HCT116 (cell line): Measurements from ENCODE around the gene SKAP1. TPM values are rescaled to one million over a fixed set of nuclear protein-coding genes. Genes with fewer than 3 reads are reported as not detected.
"Not testable (repeated sequence)": the region's sequence is repeated elsewhere in the genome, so short reads cannot be mapped to it uniquely, and the experiment has no call there.

ENCODE experiments used
- ATAC-seq: fragments of 200-7000 bp; cut with Tn5 transposase; 2 replicates; pipeline ENCODE4 v1.9.1; 2020; ENCODE audit warnings: mild to moderate bottlenecking, moderate library complexity
- BruUV-seq: library from RNA; stranded (reverse); fragments of 400-500 nt; replicated peaks from 2 replicates; lab custom pipeline; 2021; lab: Mats Ljungman, UMichigan
- CTCF ChIA-PET: fragments of 300-600 bp; sonication (Branson Sonifier 250); formaldehyde crosslinking; loops from one replicate; lab custom pipeline; 2021; ENCODE audit warnings: antibody characterized with exemption; lab: Charles Lee
- POLR2A ChIA-PET: fragments of 300-600, 350-600 bp; sonication (Branson Sonifier 250); formaldehyde crosslinking; loops from one replicate; lab custom pipeline; 2021; ENCODE audit warnings: antibody characterized with exemption; lab: Charles Lee
- RAD21 ChIA-PET, 2 experiments: fragments of 300-600 bp; sonication (Branson Sonifier 250); formaldehyde crosslinking; loops; one replicate each; lab custom pipeline; 2023; ENCODE audit warnings: low total read pairs in 2 of 2; ENCODE audit not compliant: uncharacterized antibody in 2 of 2, unreplicated experiment in 2 of 2, low non-redundant PET in 1 of 2; lab: Charles Lee
- DNase-seq: peaks from one replicate; pipeline ENCODE4 v3.0.0-alpha.2; 2010; ENCODE audit warnings: low read depth, low spot score
- H2AFZ ChIP-seq: fragments of 200-600 bp; shearing (Covaris generic), sonication (generic); 2 replicates; pipeline ENCODE4 v1.6.1; 2017; ENCODE audit warnings: low read depth, mixed run types, mixed read lengths, antibody characterized with exemption, low read length; ENCODE audit not compliant: poor library complexity, severe bottlenecking
- H3K27ac ChIP-seq: 2 replicates; pipeline ENCODE4 v1.5.1; 2012; ENCODE audit warnings: low read depth, low read length
- H3K27me3 ChIP-seq: fragments of 200-600 bp; sonication (generic); 2 replicates; pipeline ENCODE4 v1.6.1; 2016; ENCODE audit warnings: mixed run types, low read length, mixed read lengths; ENCODE audit not compliant: insufficient read depth
- H3K36me3 ChIP-seq, 2 experiments: fragments of 200-500 bp in 1 of 2; fragments of 200-600 bp in 1 of 2; sonication (Bioruptor generic) in 1 of 2; sonication (generic) in 1 of 2; 2 replicates each; pipeline versions ENCODE4 v1.5.1 to v1.6.1; 2014 to 2016; ENCODE audit warnings: low read length in 2 of 2, inconsistent platforms in 1 of 2, mixed read lengths in 1 of 2, mixed run types in 1 of 2; ENCODE audit not compliant: insufficient read depth in 2 of 2, control insufficient read depth in 1 of 2
- H3K4me1 ChIP-seq, 2 experiments: fragments of 200-600 bp in 1 of 2; sonication (generic) in 1 of 2; 2 replicates each; pipeline versions ENCODE4 v1.5.1 to v1.6.1; 2012 to 2017; ENCODE audit warnings: low read length in 2 of 2, inconsistent platforms in 1 of 2, mild to moderate bottlenecking in 1 of 2, mixed read lengths in 1 of 2, mixed run types in 1 of 2, moderate library complexity in 1 of 2; ENCODE audit not compliant: insufficient read depth in 2 of 2, control insufficient read depth in 1 of 2
- H3K4me2 ChIP-seq: fragments of 200-600 bp; sonication (generic); 2 replicates; pipeline ENCODE4 v1.6.1; 2017; ENCODE audit warnings: mixed run types, low read length, mixed read lengths
- H3K4me3 ChIP-seq, 2 experiments: fragments of 200-600 bp in 1 of 2; sonication (generic) in 1 of 2; replicated peaks in 1 of 2; 2 replicates each; pipeline ENCODE4 v1.5.1; 2011 to 2016; ENCODE audit warnings: low read length in 2 of 2, control low read depth in 1 of 2, low read depth in 1 of 2, mild to moderate bottlenecking in 1 of 2, mixed read lengths in 1 of 2, mixed run types in 1 of 2
- H3K79me2 ChIP-seq: fragments of 200-600 bp; sonication (generic); 2 replicates; pipeline ENCODE4 v1.6.1; 2017; ENCODE audit warnings: mild to moderate bottlenecking, mixed run types, low read length, moderate library complexity, mixed read lengths; ENCODE audit not compliant: insufficient read depth
- H3K9ac ChIP-seq: fragments of 200-600 bp; sonication (generic); 2 replicates; pipeline ENCODE4 v1.6.1; 2016; ENCODE audit warnings: low read length, mixed read lengths
- H3K9me2 ChIP-seq: fragments of 200-600 bp; sonication (generic), shearing (Covaris generic); 2 replicates; pipeline ENCODE4 v1.6.1; 2017; ENCODE audit warnings: mixed run types, mild to moderate bottlenecking, moderate library complexity; ENCODE audit not compliant: insufficient read depth
- H3K9me3 ChIP-seq, 2 experiments: fragments of 200-500 bp in 1 of 2; fragments of 200-600 bp in 1 of 2; sonication (Bioruptor generic) in 1 of 2; sonication (generic) in 1 of 2; 2 replicates each; pipeline ENCODE4 v1.6.1; 2014 to 2017; ENCODE audit warnings: low read length in 2 of 2, mixed read lengths in 2 of 2, inconsistent platforms in 1 of 2, low read depth in 1 of 2, mild to moderate bottlenecking in 1 of 2, mixed run types in 1 of 2, moderate library complexity in 1 of 2; ENCODE audit not compliant: control insufficient read depth in 1 of 2, insufficient read depth in 1 of 2
- H4K20me1 ChIP-seq: fragments of 200-600 bp; sonication (generic), shearing (Covaris generic); 2 replicates; pipeline ENCODE4 v1.6.1; 2017; ENCODE audit warnings: mixed run types, mild to moderate bottlenecking, moderate library complexity; ENCODE audit not compliant: insufficient read depth
- CBX3 ChIP-seq: IDR thresholded peaks from 2 replicates; pipeline ENCODE4 v1.6.1; 2012; ENCODE audit warnings: low read depth
- ELF1 ChIP-seq: IDR thresholded peaks from 2 replicates; pipeline ENCODE4 v1.6.1; 2012; ENCODE audit warnings: low read depth, borderline replicate concordance
- JUND ChIP-seq: IDR thresholded peaks from 2 replicates; pipeline ENCODE4 v1.6.1; 2012
- MAX ChIP-seq: IDR thresholded peaks from 2 replicates; pipeline ENCODE4 v1.6.1; 2012
- RAD21 ChIP-seq: IDR thresholded peaks from 2 replicates; pipeline ENCODE4 v1.6.1; 2012; ENCODE audit warnings: low read depth, mild to moderate bottlenecking
- REST ChIP-seq: IDR thresholded peaks from 2 replicates; pipeline ENCODE4 v1.6.1; 2012; ENCODE audit warnings: low read depth
- SIN3A ChIP-seq: IDR thresholded peaks from 2 replicates; pipeline ENCODE4 v1.6.1; 2012; ENCODE audit warnings: low read depth
- SRF ChIP-seq: IDR thresholded peaks from 2 replicates; pipeline ENCODE4 v1.6.1; 2012; ENCODE audit warnings: low read depth
- TCF7L2 ChIP-seq: IDR thresholded peaks from 2 replicates; pipeline ENCODE4 v1.7.0; 2011; ENCODE audit warnings: borderline replicate concordance, inconsistent platforms; ENCODE audit not compliant: insufficient read depth, insufficient read length; ENCODE audit errors: extremely low read depth
- YY1 ChIP-seq: IDR thresholded peaks from 2 replicates; pipeline ENCODE4 v1.6.1; 2011; ENCODE audit warnings: low read length, low read depth, moderate library complexity, mild to moderate bottlenecking; ENCODE audit not compliant: insufficient replicate concordance; ENCODE audit errors: extremely low read depth
- ZBTB33 ChIP-seq: IDR thresholded peaks from 2 replicates; pipeline ENCODE4 v1.6.1; 2011; ENCODE audit warnings: mild to moderate bottlenecking, low read length, moderate library complexity; ENCODE audit not compliant: insufficient replicate concordance; ENCODE audit errors: extremely low read depth
- intact Hi-C: fragments of 100-400 bp; cut with micrococcal nuclease; formaldehyde crosslinking; loops from 2 replicates; pipeline ENCODE4 v1.10.0; 2022
- total RNA-seq: library from RNA; stranded (reverse); gene quantifications from one replicate; pipeline ENCODE4 v1.2.1, GENCODE V29; 2021; ENCODE audit not compliant: unreplicated experiment

SKAP1 gene
- total RNA-seq, 1 experiment from 2014 or later, result 12.4 TPM

GRCh38 chr17:48245465-48246033 lies 184.5 kb downstream of the SKAP1 start:
- H3K9me3 ChIP-seq, H3K27me3 ChIP-seq, H3K79me2 ChIP-seq, DNase-seq, intact Hi-C loops, BruUV-seq, H3K36me3 ChIP-seq, H3K9me2 ChIP-seq, H4K20me1 ChIP-seq, RAD21 ChIA-PET, H2AFZ ChIP-seq, ATAC-seq, H3K4me3 ChIP-seq: not testable (repeated sequence)
- POLR2A ChIA-PET, result interaction anchor here (0.6 to 1.7 kb wide), 5 partner anchors 9 to 47 kb away, joined by 3 to 5 read pairs (median 3); no protein-coding TSS in a partner anchor
- Histone ChIP-seq H3K9ac (peak overlapping the region; percentile 40), H3K4me2 (peak overlapping the region; percentile 59), H3K27ac (peak overlapping the region; percentile 75), H3K4me1 (peaks cover 58 to 76% of the 10 kb centered on the region in 2 experiments)
- TF ChIP-seq MAX, result 0 out of 2 replicates have a peak, but pooled peaks have one; percentile 25
- CTCF ChIA-PET, result interaction anchor here (1.0 to 22.1 kb wide), 5 partner anchors 12 to 63 kb away, joined by 3 to 336 read pairs (median 5); no protein-coding TSS in a partner anchor

- DNase-seq (no peak), ATAC-seq (no peak; the same call in 1 of the 2 replicates)
- ChIA-PET CTCF (interaction anchor here (1.0 to 22.1 kb wide), 5 partner anchors 13 to 63 kb away, joined by 3 to 336 read pairs (median 5); no protein-coding TSS in a partner anchor), RAD21 (interaction anchor here in 1 of 2 experiments (0.6 to 1.8 kb wide), 2 partner anchors 21 to 29 kb away, joined by 4 to 5 read pairs; no protein-coding TSS in a partner anchor), POLR2A (interaction anchor here (1.0 to 1.7 kb wide), 8 partner anchors 9 to 342 kb away, joined by 3 to 7 read pairs (median 3); no protein-coding TSS in a partner anchor)
- peak overlapping the region; percentile 42 for H2AFZ ChIP-seq
- peak overlapping the region; percentile 59 for H3K4me2 ChIP-seq
- no peaks in the 10 kb centered on the region for H4K20me1 ChIP-seq
- BruUV-seq, result TSS peak; percentile 57
- H3K27me3 ChIP-seq, result no peaks in the 10 kb centered on the region
- H3K27ac ChIP-seq, result peak overlapping the region; percentile 75
- H3K79me2 ChIP-seq, result no peaks in the 10 kb centered on the region; the same call in 1 of the 2 replicates
- H3K9me2 ChIP-seq, result no peaks in the 10 kb centered on the region
- no peaks in the 10 kb centered on the region for H3K36me3 ChIP-seq
- H3K4me1 ChIP-seq, result peaks cover 65 to 83% of the 10 kb centered on the region in 2 experiments
- peak overlapping the region; percentile 2 to 5; a peak in 2 of 4 replicates for H3K4me3 ChIP-seq
- H3K9ac ChIP-seq, result peak overlapping the region; percentile 40
- no peaks in the 10 kb centered on the region for H3K9me3 ChIP-seq
- intact Hi-C loops, result no loop called here
- TF ChIP-seq ZBTB33 (no peak), SRF (no peak), MAX (no peak), YY1 (no peak), TCF7L2 (no peak), ELF1 (no peak), CBX3 (no peak; the same call in none of the 2 replicates), RAD21 (no peak), SIN3A (no peak), REST (no peak), JUND (no peak)
These were observed 185.2 kb downstream of the SKAP1 start for GRCh38 chr17:48244814-48245213.
